ENCODE measurements around the gene TSR2.
"Not testable (repeated sequence)": the region's sequence is repeated elsewhere in the genome, so short reads cannot be mapped to it uniquely, and the experiment has no call there.

DNA sequence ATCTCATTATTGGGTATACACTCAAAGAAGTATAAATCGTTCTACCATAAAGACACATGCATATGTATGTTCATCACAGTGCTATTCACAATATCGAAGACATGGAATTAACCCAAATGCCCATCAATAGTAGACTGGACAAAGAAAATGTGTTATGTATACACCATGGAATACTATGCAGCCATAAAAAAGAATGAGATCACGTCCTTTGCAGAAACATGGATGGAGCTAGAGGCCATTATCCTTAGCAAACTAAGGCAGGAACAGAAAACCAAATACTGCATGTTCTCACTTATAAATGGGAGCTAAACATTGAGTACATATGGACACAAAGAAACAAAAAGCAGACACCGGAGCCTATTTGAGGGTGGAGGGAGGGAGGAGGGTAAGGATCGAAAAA lies 49.6 kb downstream of the TSR2 start:
- TF ChIP-seq, protein P1, sequence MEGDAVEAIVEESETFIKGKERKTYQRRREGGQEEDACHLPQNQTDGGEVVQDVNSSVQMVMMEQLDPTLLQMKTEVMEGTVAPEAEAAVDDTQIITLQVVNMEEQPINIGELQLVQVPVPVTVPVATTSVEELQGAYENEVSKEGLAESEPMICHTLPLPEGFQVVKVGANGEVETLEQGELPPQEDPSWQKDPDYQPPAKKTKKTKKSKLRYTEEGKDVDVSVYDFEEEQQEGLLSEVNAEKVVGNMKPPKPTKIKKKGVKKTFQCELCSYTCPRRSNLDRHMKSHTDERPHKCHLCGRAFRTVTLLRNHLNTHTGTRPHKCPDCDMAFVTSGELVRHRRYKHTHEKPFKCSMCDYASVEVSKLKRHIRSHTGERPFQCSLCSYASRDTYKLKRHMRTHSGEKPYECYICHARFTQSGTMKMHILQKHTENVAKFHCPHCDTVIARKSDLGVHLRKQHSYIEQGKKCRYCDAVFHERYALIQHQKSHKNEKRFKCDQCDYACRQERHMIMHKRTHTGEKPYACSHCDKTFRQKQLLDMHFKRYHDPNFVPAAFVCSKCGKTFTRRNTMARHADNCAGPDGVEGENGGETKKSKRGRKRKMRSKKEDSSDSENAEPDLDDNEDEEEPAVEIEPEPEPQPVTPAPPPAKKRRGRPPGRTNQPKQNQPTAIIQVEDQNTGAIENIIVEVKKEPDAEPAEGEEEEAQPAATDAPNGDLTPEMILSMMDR (IDR thresholded peaks at IDR 0.05; ENCODE audit: control extremely low read depth in 1 of 3, insufficient read depth in 1 of 3, low read depth in 1 of 3, low read length in 3 of 3), result not testable (repeated sequence)
- TF ChIP-seq BCL11A (IDR thresholded peaks at IDR 0.05; ENCODE audit: low read depth in 2 of 2, low read length in 2 of 2); EP300 (IDR thresholded peaks at IDR 0.05; ENCODE audit: borderline replicate concordance in 1 of 2, low read depth in 2 of 2, low read length in 2 of 2); JUND (IDR thresholded peaks at IDR 0.05; ENCODE audit: low read length); RXRA (IDR thresholded peaks at IDR 0.05; ENCODE audit: insufficient read depth, low read depth, low read length); EZH2 (IDR thresholded peaks at IDR 0.05; ENCODE audit: low read depth, low read length, severe bottlenecking): not testable (repeated sequence)
